ENCODE measurements around the gene RALGPS2.

The RALGPS2 gene

GRCh38 chr1:178684542-178685000 is 40.5 kb upstream of the RALGPS2 start:
- DNase-seq (ENCODE audit: low read depth): peak; percentile 87
- in situ Hi-C loops (cut with HindIII; ENCODE audit: low sequenced_read_pairs): no loop called here
- no peak overlapping the region for H3K4me3 ChIP-seq (ENCODE audit: low read depth, low read length)
- no peak for TF ChIP-seq CTCF (IDR thresholded peaks at IDR 0.05; ENCODE audit: low read depth, low read length, missing control alignments)

GRCh38 chr1:178686407-178686806 is 38.6 kb upstream of the RALGPS2 start:
- H3K4me3 ChIP-seq (ENCODE audit: low read depth, low read length): no peak overlapping the region
- in situ Hi-C loops (cut with HindIII; ENCODE audit: low sequenced_read_pairs): no loop called here
- DNase-seq (ENCODE audit: low read depth): no peak
- TF ChIP-seq CTCF (IDR thresholded peaks at IDR 0.05; ENCODE audit: low read depth, low read length, missing control alignments): no peak

- no peak overlapping the region for H3K4me3 ChIP-seq (ENCODE audit: low read depth, low read length)
- in situ Hi-C loops (cut with HindIII; ENCODE audit: low sequenced_read_pairs): no loop called here
- DNase-seq (ENCODE audit: low read depth): no peak
- TF ChIP-seq CTCF (IDR thresholded peaks at IDR 0.05; ENCODE audit: low read depth, low read length, missing control alignments): no peak
Observed at GRCh38 chr1:178688244-178688643, 36.8 kb upstream of the RALGPS2 start.

GRCh38 chr1:178689769-178690168 is 35.3 kb upstream of the RALGPS2 start:
- no peak for TF ChIP-seq CTCF (IDR thresholded peaks at IDR 0.05; ENCODE audit: low read depth, low read length, missing control alignments)
- DNase-seq (ENCODE audit: low read depth): no peak
- in situ Hi-C loops (cut with HindIII; ENCODE audit: low sequenced_read_pairs): no loop called here
- H3K4me3 ChIP-seq (ENCODE audit: low read depth, low read length): no peak overlapping the region

- in situ Hi-C loops (cut with HindIII; ENCODE audit: low sequenced_read_pairs): no loop called here
- no peak overlapping the region for H3K4me3 ChIP-seq (ENCODE audit: low read depth, low read length)
Observed at GRCh38 chr1:178690496-178690895, 34.5 kb upstream of the RALGPS2 start.

GRCh38 chr1:178692564-178693327 is 32.3 kb upstream of the RALGPS2 start:
- no peak for DNase-seq (ENCODE audit: low read depth)
- TF ChIP-seq CTCF (IDR thresholded peaks at IDR 0.05; ENCODE audit: low read depth, low read length, missing control alignments): no peak
- H3K4me3 ChIP-seq (ENCODE audit: low read depth, low read length): no peak overlapping the region
- in situ Hi-C loops (cut with HindIII; ENCODE audit: low sequenced_read_pairs): no loop called here

More at GRCh38 chr1:178690496-178690895, 34.5 kb upstream of the RALGPS2 start:
- no peak for TF ChIP-seq CTCF (IDR thresholded peaks at IDR 0.05; ENCODE audit: low read depth, low read length, missing control alignments)
- no peak for DNase-seq (ENCODE audit: low read depth)

Measured in astrocyte of the cerebellum (primary cell).